Activated CD4-positive, alpha-beta T cell treated with anti-CD3 and anti-CD28 coated beads, Interleukin-2, amount 50 U/mL, for 48 hours (primary cell): ENCODE data around the gene SYNDIG1.

ENCODE experiments used
- DNase-seq, 2 experiments: peaks; one replicate each; pipeline ENCODE4 v3.0.0-alpha.2; 2020

The SYNDIG1 gene

DNA sequence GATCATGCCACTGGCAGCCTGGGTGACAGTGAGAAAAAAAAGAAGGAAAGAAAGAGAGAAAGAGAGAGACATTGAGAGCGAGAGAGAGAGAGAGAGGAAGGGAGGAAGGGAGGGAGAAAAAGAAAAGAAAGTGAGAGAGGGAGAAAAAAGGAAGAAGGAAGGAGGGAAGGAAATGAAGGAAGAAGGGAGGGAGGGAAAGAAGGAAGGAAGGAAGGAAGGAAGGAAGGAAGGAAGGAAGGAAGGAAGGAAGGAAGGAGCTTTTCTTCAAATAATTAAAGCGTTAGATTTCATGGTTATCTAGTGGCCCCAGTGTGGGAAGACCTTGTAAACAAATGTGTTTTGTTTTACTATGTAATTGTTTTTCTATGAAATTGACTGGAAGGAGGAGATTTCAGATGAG is 170.8 kb downstream of the SYNDIG1 start:
- no peak for DNase-seq

- no peak for DNase-seq
These were observed 171.3 kb downstream of the SYNDIG1 start for GRCh38 chr20:24640686-24641085.

GRCh38 chr20:24643731-24644626 is 174.6 kb downstream of the SYNDIG1 start:
- DNase-seq: no peak

DNA sequence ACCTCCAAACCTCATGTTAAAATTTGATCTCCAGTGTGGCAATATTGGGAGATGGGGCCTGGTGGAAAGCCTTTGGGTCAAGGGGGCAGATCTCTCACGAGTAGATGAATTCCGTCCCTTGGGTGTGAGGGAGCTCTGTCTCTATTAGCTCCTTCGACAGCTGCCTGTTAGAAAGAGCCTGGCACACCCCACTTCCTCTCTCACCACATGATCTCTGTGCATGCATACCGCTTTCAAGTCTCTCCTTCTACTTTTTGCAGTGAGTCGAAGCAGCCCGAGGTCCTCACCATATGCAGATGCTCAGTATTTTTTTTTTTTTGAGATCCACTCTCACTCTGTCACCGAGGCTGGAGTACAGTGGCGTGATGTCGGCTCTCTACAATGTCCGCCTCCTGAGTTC is 176.9 kb downstream of the SYNDIG1 start:
- DNase-seq: no peak

GRCh38 chr20:24647713-24648112 is 178.3 kb downstream of the SYNDIG1 start:
- no peak for DNase-seq

- DNase-seq: no peak
These were observed 179.1 kb downstream of the SYNDIG1 start for GRCh38 chr20:24648481-24648880.

DNA sequence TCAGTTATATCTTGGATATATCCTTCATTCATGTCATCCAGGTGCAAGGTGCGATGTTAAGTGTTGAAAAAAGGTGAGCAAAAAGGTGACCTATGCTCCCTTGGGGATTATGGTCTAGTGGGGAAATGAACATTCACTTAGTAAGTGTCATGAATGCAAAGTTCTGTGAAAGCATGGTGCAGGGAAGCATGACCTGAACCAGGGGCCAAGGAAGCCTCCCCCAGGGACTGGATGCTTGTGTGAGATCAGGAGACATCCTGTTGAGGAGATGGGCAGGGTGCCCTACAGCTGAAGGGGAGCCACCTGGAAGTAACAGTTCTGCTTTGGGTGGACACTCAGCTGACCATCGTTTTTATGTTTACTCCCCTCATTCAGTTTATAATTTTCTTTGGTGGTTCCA is 179.5 kb downstream of the SYNDIG1 start:
- DNase-seq: no peak

GRCh38 chr20:24649787-24650490 is 180.5 kb downstream of the SYNDIG1 start:
- no peak for DNase-seq

GRCh38 chr20:24651171-24651975 is 181.9 kb downstream of the SYNDIG1 start:
- no peak for DNase-seq

- DNase-seq: no peak
These were observed 182.5 kb downstream of the SYNDIG1 start for GRCh38 chr20:24651976-24652345.

- no peak for DNase-seq
These were observed 183.9 kb downstream of the SYNDIG1 start for GRCh38 chr20:24653306-24653705.

GRCh38 chr20:24654425-24654824 is 185.0 kb downstream of the SYNDIG1 start:
- no peak for DNase-seq

GRCh38 chr20:24656391-24656790 is 187.0 kb downstream of the SYNDIG1 start:
- DNase-seq: no peak

DNA sequence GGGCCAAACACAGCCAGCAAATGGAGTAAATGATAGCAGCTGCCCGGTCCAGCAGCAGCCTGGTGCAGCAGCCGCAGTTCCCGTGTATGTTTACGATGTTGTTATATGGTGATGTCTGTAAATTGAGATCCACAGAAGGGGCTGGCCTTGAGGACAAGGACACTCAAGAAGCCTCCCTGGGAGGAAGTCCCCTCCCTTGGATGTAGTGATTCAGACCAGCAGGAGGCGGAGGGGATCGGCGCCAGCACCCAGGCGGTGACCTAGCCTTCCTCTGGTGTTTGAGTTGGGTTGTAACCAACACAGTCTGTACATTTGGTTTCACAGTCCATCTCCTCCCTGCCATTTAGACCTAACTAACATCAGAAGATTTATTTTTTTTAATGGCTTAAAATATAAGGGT is 187.8 kb downstream of the SYNDIG1 start:
- no peak for DNase-seq

- no peak for DNase-seq
These were observed 188.6 kb downstream of the SYNDIG1 start for GRCh38 chr20:24657878-24658620.

- no peak for DNase-seq
These were observed 189.7 kb downstream of the SYNDIG1 start for GRCh38 chr20:24658920-24659660.

DNA sequence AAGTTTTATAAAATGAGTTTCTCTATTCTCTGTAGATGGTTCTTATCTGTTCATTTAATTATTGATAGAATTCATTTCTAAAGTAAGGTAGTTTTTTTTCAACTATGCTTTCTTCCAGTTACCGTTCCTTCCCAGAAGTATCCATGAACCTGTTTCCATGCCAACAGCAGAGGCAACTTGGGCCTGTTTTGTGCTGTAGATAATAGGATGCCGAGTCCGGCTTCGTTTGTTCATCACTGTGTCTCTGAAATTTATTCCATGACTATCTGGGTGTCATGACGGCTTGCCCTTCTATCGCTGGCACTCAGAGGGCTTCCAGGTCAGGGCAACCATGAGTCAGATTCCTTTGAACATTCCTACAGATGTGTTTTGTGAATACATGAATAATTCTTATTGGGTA is 190.4 kb downstream of the SYNDIG1 start:
- DNase-seq: no peak

DNA sequence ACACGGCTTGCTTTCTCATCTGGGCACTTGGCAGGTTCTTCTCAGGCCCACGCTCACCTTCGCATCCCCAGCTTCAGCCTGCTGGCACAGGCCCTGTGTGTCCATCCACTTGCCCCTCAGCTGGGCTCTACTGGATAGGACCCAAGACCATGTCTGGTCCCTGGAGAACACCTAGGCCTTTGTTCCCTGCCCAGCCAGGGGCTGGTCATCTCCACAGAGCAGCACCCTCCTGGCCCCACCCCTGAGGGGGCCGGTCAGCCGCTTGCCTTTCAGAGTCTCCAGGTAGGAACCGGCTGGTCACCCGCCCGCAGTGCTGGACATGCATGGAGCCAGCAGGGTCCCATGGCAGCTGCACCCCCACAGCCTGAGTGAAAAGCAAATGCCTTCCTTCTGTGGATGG is 191.2 kb downstream of the SYNDIG1 start:
- no peak for DNase-seq

DNA sequence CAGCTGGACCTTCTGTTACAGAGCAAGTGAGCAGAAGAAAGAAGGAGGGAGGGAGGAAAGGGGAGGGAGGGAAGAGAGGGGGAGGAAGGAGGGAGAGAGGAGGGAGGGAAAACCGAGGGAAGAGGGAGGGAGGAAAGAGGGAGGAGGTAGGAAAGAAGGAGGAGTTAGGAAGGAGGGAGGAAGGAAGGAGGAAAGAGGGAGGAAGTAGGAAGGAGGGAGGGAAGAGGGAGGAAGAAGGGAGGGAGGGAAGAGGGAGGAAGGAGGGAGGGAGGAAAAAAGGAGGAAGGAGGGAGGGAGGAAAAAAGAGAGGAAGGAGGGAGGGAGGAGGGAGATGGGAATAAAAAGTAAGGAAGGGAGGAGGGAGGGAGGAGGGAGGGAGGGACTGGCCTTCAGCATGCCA is 191.8 kb downstream of the SYNDIG1 start:
- no peak for DNase-seq

DNA sequence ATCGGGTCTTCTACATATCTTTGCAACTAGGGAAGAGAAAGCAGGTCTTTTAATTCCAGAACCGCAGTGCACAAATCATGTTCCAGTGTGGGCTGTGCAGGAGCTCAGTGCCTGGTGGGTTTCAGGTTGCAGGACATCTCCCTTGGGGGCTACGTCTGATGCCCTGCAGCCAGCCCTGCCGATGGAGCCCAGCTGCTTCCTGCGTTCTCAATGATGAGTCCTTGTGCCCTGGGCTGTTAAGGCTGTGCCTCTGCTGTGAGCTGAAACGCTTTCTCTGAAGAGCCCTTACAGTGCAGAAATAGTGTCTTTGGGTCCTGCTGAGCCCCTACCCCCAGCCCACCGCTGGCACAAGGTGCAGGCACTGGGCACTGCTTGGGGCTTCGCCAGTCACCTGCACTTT is 192.9 kb downstream of the SYNDIG1 start:
- DNase-seq: no peak

- no peak for DNase-seq
These were observed 193.4 kb downstream of the SYNDIG1 start for GRCh38 chr20:24662752-24663365.

GRCh38 chr20:24663496-24663895 is 194.1 kb downstream of the SYNDIG1 start:
- no peak for DNase-seq
